ENCODE data around the gene TBL1X. TPM values are rescaled to one million over a fixed set of nuclear protein-coding genes. Genes with fewer than 3 reads are reported as not detected.

The TBL1X gene
- total and polyA plus RNA-seq, 2 of the 13 experiments (the other 11 are each of a cell fraction or from before 2014, with no cell fraction given): 17.6 to 19.9 TPM

GRCh38 chrX:9515489-9515888 lies 50.6 kb downstream of the TBL1X start:
- Histone ChIP-seq H3K27ac (ENCODE audit: extremely low read length, insufficient read depth, low read length) (no peak overlapping the region), H3K36me3 (replicated peaks in 1 of 2; ENCODE audit: control insufficient read depth in 1 of 2, insufficient read depth in 2 of 2, low read length in 2 of 2) (peaks cover 0 to 9% of the 10 kb centered on the region in 2 experiments; a peak in 3 of 5 replicates), H3K27me3 (ENCODE audit: control insufficient read depth in 1 of 2, insufficient read depth in 2 of 2, low read length in 2 of 2) (no peaks in the 10 kb centered on the region), H3K79me2 (ENCODE audit: insufficient read depth, low read length) (peaks cover 22% of the 10 kb centered on the region), H3K4me1 (ENCODE audit: insufficient read depth, low read length) (peaks cover 27% of the 10 kb centered on the region), H3K9ac (ENCODE audit: insufficient read depth, low read depth, low read length) (no peak overlapping the region), H3K4me3 (replicated peaks in 1 of 3; ENCODE audit: insufficient read depth in 1 of 3, low read depth in 2 of 3, low read length in 3 of 3) (no peak overlapping the region), H2AFZ (ENCODE audit: low read length) (no peak overlapping the region), H4K20me1 (ENCODE audit: insufficient read depth, low read length) (0 out of 2 replicates have a peak, but pooled peaks cover 3% of the 10 kb centered on the region), H3K4me2 (ENCODE audit: low read depth, low read length) (no peak overlapping the region), H3K9me3 (ENCODE audit: low read length) (no peaks in the 10 kb centered on the region)
- intact Hi-C loops (cut with micrococcal nuclease; ENCODE audit: unreplicated experiment): no loop called here
- POLR2A ChIA-PET: no interaction called here
- no TSS peak for BruUV-seq (replicated peaks)
- ATAC-seq: no peak
- in situ Hi-C loops (cut with HindIII; ENCODE audit: extremely low pct_ligation_motif_present, low pct_unique_long_range_greater_than_20kb): no loop called here
- DNase-seq (ENCODE audit: low spot score): no peak
- 100% methylated on average over 10 of the region's 10 CpGs for WGBS (ENCODE audit: low lambda C conversion rate)
- FAIRE-seq: no peak
- CTCF ChIA-PET (ENCODE audit: low intra/inter-chr PET ratio, low total read pairs): no interaction called here
- TF ChIP-seq ZNF704 (CRISPR knock-in tag; IDR thresholded peaks at IDR 0.05; ENCODE audit: borderline replicate concordance): no peak
- TF ChIP-seq NFAT5 (CRISPR knock-in tag; IDR thresholded peaks at IDR 0.05): no peak
- TF ChIP-seq ZNF253 (CRISPR knock-in tag; IDR thresholded peaks at IDR 0.05; ENCODE audit: borderline replicate concordance): no peak
- TF ChIP-seq NCOA2 (CRISPR knock-in tag; IDR thresholded peaks at IDR 0.05): no peak
- TF ChIP-seq ZNF7 (CRISPR knock-in tag; IDR thresholded peaks at IDR 0.05): no peak
- no peak for TF ChIP-seq KIAA2018 (CRISPR knock-in tag; IDR thresholded peaks at IDR 0.05; ENCODE audit: borderline replicate concordance)
- no peak for TF ChIP-seq DNMT1 (CRISPR knock-in tag; IDR thresholded peaks at IDR 0.05)
- TF ChIP-seq ZNF3 (CRISPR knock-in tag; IDR thresholded peaks at IDR 0.05): no peak
- TF ChIP-seq ZNF235 (CRISPR knock-in tag; IDR thresholded peaks at IDR 0.05; ENCODE audit: borderline replicate concordance): no peak
- no peak for TF ChIP-seq LCORL (IDR thresholded peaks at IDR 0.05)
- no peak for TF ChIP-seq LCORL (CRISPR knock-in tag; IDR thresholded peaks at IDR 0.05)
